Iris pigment epithelial cell (primary cell): ENCODE data around the gene CAPN8.

ENCODE experiments used
- DNase-seq: peaks from one replicate; pipeline ENCODE4 v3.0.0-alpha.2; 2011; ENCODE audit warnings: low read depth

CAPN8 gene

DNA sequence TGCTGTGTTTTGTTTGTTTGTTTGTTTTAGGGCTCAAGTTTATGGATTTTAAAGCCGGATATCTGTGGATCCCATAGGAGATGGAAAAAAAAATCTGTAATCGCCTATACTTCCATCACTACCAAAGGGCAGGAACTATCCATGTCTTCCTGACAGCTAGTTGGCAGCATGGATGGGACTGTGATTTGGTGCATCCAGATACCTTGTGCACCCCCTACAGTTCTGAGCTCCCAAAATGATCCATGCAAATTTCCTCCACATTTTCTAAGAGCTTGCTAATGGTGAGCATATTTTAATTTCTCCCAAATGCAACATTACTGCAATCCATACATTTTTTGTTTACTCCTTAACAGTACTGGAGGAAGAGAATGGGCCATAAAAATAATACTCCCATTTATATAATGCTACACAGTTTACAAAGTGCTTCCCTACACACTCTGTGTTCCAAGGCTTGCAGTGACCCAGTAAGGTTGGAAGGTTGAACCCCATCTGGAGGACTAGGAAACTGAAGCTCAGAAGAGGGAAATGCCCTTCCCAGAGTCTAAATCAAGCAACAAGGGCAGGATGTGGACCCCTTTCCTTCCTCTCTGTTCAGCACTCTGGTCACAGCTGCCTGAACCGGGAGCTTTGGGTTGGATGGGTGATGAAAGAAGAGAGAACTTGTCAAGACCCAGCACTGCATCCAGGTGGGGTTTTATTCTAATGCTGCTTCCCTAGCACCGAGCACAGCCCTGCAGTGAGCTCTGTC lies 48.0 kb downstream of the CAPN8 start:
- DNase-seq: no peak

- no peak for DNase-seq
These were observed 48.9 kb downstream of the CAPN8 start for GRCh38 chr1:223616586-223616985.

DNA sequence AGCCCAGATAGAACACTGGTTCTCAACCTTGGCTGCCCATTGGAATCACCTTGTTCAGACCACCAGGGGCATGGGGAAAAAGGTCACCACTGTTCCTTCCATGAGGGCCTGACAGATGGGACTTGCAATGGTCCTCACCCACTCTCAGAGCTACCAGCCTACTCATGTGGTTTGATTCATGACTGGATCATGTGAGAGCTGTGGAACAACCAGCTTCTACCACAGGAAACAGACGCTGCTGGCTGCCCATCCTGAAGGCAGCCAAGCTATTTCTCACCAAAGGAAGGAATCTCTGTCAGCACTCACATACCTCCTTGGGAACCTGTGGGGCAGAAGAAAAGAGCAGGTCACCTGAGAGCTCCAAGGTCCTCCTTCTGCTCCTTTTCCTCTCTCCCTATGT lies 53.6 kb downstream of the CAPN8 start:
- no peak for DNase-seq

DNA sequence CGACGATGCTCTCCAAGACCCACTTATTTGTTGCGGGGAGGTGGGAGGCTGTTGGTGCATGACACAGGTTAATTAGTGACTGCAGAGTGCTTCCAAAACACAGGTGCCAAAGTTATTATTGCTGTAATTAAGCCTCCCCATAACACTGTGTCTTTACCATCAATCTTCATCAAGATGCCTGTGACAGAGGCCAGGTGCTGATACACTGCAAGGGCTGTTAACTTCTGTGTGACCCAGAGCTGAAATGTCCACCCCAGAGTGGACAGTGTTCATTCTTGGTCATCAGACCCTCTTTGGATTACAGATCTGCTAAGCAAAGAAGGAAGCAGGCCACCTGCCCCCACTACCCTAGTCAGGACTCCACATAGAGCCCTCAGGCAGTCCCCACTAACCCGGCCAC lies 55.5 kb downstream of the CAPN8 start:
- DNase-seq: no peak

- no peak for DNase-seq
These were observed 56.4 kb downstream of the CAPN8 start for GRCh38 chr1:223609066-223609465.

- DNase-seq: no peak
These were observed 107.0 kb downstream of the CAPN8 start for GRCh38 chr1:223558512-223558911.

DNA sequence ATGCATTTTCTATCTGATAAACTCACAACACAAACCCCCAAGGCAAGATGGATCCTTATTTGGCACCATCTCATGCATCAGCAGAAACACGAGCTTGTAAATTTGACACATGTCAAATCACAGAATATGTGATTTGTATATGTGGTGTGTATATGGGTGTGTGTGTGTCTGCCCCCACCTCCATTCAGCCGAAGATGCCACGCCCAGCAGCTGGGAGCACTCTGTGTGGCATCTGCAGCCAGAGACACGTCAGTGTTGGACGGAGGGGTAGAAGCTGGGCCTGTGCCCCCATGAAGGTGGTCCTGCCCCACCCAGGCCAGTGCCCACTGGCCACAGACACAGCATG lies 108.4 kb downstream of the CAPN8 start:
- DNase-seq: no peak

DNA sequence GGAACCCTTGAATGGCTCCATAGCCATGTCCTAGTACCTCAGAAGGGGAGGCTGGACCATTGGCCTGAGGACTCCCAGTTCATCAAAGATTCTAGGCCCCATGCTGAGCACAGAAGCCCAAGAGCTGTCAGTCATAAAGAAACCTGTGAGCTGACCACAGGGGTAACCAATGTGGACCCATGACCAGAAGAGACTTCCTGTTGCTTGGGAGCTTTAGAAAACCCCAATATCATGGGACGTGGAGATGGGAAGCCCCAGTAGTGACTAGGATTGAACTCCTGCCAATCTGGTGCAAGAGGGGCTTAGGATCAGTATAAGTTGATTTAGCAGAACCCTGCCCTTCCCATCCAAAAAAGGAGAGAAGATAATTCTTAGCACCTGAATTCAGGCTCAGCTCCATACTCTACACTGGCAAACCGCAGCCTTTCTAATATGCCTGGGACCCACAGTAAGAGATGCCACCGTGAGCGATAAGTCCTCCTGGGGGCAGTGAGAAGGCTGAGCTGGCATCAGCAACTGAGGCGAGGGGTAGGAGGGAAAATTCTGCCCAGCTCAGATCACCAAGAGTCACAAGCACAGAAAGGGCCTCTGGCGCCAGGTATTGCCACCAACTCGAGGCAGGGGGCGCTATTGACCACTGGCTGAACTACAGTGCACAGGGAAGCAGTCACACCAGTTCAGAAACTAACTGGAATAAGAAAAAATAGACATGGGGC lies 108.9 kb downstream of the CAPN8 start:
- DNase-seq: peak; percentile 7

GRCh38 chr1:223553957-223554356 lies 111.5 kb downstream of the CAPN8 start:
- no peak for DNase-seq

DNA sequence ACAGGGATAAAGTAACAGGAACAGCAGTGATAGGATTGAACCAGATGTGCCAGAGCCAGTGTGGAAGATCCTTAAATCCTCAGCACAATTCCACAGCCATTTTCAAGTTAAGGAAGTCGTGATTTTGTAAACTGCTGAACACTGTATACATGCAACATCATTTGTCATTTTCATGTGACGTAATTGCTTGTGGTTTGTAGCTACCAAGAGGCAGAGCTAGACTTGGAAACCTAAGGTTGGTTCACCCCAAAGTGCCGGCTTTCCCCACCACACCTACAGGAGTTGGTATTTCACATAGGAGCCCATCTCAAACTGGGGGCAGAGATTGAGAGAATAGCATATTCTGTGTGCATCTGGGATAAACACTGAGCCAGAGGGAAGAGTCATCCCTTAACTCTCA lies 113.9 kb downstream of the CAPN8 start:
- no peak for DNase-seq

DNA sequence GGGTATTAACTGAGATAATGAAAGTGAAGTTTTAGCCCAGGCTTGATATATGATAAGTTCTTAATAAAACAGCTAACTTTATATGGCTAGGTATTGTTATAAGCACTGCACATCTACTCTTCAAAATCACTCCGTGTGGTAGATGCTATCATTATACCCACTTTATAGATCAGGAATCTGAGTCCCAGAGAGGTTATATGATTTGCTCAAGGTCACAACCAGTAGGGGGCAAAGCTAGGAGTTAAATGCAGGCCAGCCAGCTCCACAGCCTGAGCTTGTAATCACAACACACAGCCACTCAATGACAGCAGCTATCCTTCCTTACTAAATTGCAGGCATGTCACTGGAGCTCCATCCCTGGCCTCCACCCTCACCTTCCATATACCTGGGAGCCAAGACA lies 115.8 kb downstream of the CAPN8 start:
- no peak for DNase-seq

DNA sequence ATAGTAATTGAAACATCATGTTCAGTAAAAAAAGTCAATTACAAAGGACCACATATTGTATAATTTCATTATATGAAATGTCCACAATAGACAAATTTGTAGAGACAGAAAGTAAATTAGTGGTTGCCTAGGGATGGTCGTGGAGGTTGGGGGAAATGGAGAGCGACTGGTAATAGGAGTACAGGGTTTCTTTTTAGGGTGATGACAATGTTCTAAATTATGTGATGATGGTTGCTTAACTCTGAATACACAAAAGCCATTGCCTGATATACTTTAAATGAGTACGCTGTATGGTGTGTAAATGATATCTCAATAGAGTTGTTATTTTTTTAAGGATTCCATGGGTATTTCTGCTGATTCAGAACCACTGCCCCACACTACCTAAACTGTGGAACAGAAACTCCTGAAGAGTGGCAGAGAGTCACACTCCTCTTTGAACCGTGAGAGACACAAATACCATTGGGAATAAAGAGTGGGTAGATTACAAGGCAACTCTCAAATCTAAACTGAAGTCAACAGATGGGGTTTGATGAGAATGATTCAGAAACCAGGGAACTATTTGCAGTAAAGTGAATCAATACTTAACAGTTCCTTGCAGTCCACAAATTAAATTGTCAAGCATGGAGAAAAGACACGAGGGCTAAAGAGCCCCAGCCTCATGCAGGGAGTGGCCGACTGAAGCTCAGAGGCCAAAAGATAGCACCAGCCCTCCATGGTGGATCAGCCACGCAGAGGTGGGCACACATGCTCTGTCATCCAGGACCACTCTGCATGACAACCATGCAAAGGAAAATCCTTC lies 118.0 kb downstream of the CAPN8 start:
- no peak for DNase-seq

DNA sequence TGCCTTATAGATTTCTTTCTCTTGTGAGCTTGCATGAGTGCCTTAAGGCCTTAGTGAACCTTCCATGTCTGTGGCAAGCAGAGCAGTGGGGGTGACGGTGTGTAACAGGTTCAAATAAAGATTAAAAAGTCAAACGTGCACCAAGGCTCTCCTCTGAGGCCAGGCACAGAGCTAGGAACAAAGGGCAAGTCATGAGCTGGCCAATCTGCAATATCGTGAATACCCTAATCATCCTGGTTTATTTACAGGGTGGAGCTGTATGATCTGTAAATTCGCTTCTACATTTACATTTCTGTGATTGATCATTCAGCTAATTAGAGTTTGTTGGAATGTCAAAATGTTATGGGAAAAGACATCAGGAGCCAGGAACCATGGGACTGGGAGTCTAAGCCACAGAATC lies 120.2 kb downstream of the CAPN8 start:
- DNase-seq: no peak

GRCh38 chr1:223543560-223543959 lies 121.9 kb downstream of the CAPN8 start:
- no peak for DNase-seq

DNA sequence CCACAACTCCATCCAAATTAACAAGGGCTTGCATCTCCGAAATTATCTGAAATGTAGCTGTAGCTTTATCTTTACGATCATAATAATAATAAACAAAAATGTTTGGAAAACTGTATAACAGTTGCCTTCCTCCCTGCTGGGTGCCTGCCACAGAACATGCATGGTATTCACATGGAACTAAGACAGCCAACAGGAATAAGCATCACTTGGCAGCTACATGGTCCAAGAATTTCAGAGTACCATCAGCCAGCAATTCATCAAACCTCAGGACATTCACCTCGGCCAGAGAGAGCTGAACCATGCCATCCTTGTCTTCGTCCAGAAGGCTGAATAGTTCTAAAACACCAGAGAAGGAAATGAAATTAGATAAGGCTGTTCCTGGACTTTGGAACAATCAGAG lies 122.7 kb downstream of the CAPN8 start:
- no peak for DNase-seq

GRCh38 chr1:223540485-223541106 lies 124.9 kb downstream of the CAPN8 start:
- no peak for DNase-seq

DNA sequence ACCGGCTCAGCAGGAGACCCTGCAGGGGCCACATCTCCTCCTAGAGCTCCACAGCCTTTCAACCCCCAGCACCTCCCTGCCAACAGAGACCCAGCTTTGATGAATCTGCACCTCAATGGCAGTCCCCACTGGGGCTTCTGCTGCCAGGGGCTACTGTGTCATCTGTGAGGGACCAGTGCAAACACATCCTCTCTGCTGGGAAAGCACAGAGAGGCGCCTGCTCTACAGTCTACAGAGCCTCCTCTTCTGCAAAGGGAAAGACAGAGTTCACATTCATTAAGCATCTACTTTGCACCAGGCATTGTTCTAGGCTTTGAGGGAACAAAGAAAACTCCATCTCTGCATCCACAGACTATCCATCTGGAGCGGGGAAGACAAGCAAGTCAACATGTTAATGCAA lies 125.8 kb downstream of the CAPN8 start:
- no peak for DNase-seq

DNA sequence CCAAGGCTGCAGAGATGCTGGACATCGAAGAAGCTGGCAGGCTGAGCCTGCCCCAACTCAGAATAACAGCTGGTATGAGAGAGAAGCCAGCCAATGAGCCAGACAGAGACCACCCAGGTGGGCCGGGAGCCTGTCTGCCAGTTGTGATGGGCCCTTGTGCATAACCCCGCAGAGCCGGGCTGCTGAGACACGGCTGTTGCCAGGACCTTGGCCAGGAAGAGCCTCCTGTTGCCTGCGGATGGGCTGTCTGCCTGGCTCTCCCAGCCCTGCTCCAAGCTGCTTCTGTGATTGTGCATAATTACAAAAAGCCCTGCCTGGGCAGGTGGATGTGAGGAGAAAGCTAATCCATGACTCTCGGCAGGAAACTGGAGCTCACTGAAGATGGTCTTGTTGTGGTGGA lies 126.5 kb downstream of the CAPN8 start:
- DNase-seq: no peak

DNA sequence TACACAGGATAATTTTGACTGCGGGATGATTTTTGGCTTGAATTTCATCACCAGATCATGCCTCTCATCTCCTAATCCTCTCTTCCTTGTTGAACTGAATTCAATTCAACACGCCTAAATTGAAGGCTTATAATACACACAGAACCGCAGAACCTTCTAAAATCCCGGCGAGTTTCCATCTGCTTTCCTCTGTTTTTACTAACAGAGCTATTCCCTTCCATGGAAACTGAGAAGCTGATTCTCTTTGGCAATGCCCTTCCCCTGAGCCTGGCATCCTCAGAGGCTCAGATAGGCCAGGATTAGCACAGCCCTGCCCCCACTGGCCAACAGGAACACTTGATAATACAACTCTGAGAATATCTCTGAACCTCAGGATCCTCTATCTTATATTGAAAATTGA lies 130.2 kb downstream of the CAPN8 start:
- DNase-seq: no peak

GRCh38 chr1:223534677-223535076 lies 130.8 kb downstream of the CAPN8 start:
- no peak for DNase-seq

DNA sequence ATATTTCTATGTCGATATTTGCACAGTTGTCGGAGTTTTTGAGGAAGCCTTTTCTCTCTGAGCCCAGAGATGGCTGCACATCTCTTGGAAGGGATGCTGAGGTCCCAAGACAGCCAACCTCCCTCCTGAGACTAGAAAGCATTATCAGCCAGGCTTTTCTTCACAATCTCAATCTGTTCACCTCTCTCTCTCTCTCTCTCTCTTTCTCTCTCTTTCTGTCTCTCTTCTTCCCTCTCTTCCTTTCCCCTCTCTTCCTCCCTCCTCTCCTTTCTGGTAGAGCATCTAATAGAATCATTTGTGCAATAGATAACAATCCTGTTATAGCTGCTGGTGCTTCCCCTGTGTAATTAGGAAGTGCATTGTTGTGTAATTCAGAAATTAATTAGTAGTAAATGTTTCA lies 131.8 kb downstream of the CAPN8 start:
- DNase-seq: no peak

DNA sequence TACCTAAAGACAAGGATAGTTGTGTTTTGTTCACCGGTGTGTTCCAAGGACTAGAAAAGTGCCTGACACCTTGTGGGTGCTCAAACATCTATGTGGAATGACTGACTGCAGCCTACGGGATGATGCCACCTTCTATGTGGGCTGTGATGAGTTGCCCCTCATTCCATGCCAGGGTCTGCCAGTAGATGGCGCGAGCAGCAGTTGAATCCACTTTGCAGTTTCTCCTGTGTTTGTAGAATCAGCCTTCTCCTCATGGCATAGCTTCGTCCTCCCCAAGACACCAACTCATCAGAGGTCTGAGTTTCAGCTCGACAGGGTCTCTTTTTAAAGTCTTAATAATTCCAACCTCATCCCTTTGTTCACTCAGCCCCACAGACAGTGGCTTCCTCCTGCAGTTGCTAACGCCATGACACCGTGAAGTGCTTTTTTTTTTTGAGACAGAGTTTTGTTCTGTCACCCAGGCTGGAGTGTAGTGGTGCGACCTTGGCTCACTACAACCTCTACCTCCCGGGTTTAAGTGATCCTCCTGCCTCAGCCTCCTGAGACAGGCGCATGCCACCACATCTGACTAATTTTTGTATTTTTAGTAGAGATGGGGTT lies 133.7 kb downstream of the CAPN8 start:
- DNase-seq: peak; percentile 35
